Sigmoid colon (tissue), 7 donors: ENCODE results near the gene BCR. TPM values are rescaled to one million over a fixed set of nuclear protein-coding genes. Genes with fewer than 3 reads are reported as not detected.

Source experiments
- DNase-seq: peaks from one replicate; pipeline ENCODE4 v3.0.0-alpha.2; 2019
- H3K27ac ChIP-seq, 4 donors: fragments of 200-600 bp; sonication (generic); one replicate each; pipeline ENCODE4 v1.5.1; 2016 to 2019; ENCODE audit warnings: mild to moderate bottlenecking in 1 of 4
- H3K27me3 ChIP-seq, 3 donors: fragments of 200-600 bp; sonication (generic); one replicate each; pipeline ENCODE4 v1.5.1; 2019; ENCODE audit warnings: mild to moderate bottlenecking in 1 of 3
- H3K36me3 ChIP-seq, 4 donors: fragments of 200-600 bp; sonication (generic); one replicate each; pipeline ENCODE4 v1.5.1; 2016 to 2019
- H3K4me1 ChIP-seq, 4 donors: fragments of 200-600 bp; sonication (generic); one replicate each; pipeline ENCODE4 v1.5.1; 2017 to 2019
- H3K4me3 ChIP-seq, 4 donors: fragments of 200-600 bp; sonication (generic); one replicate each; pipeline ENCODE4 v1.5.1; 2017 to 2019; ENCODE audit warnings: mild to moderate bottlenecking in 2 of 4, moderate library complexity in 1 of 4
- H3K9me3 ChIP-seq, 4 donors: fragments of 200-600 bp in 3 of 4; sonication (generic) in 3 of 4; one replicate each; pipeline versions ENCODE4 v1.5.1 to v1.6.1; 2013 to 2019
- EP300 ChIP-seq, 4 donors: sonication (generic); formaldehyde crosslinking; IDR thresholded peaks; one replicate each; pipeline ENCODE4 v1.6.1; 2017; ENCODE audit warnings: antibody characterized with exemption in 4 of 4
- POLR2A ChIP-seq, 2 donors: fragments of 450-650 bp; IDR thresholded peaks; one replicate each; pipeline ENCODE4 v1.6.1; 2016; ENCODE audit warnings: antibody characterized with exemption in 2 of 2, mild to moderate bottlenecking in 2 of 2, moderate library complexity in 2 of 2
- POLR2AphosphoS5 ChIP-seq, 4 donors: sonication (generic); formaldehyde crosslinking; IDR thresholded peaks; one replicate each; pipeline ENCODE4 v1.6.1; 2017; ENCODE audit warnings: antibody characterized with exemption in 4 of 4
- WGBS, 2 donors: extraction: QIAGEN DNeasy Blood & Tissue Kit; methylation state at CpG; one replicate each; pipeline ENCODE4 v1.1.7; 2013; 5-methylcytosine and 5-hydroxymethylcytosine counted together
- intact Hi-C: fragments of 100-400 bp; cut with DNase I; formaldehyde crosslinking; loops from one replicate; pipeline ENCODE4 v1.15.1; 2023
- polyA plus RNA-seq, 3 donors: library from polyadenylated mRNA; stranded (reverse); fragments of 200-250 nt; gene quantifications; one replicate each; pipeline ENCODE4 v1.2.3, GENCODE V29; 2013
- total RNA-seq, 4 donors: library from RNA; depleted of rRNA; stranded (reverse); fragments of >200 nt; gene quantifications; one replicate each; pipeline ENCODE4 v1.1.0, GENCODE V29; 2016
- TF ChIP-seq, protein P1 (sequence below), 4 experiments: fragments of 450-650 bp in 3 of 4; fragments of 200-600 bp in 1 of 4; IDR thresholded peaks; one replicate each; pipeline ENCODE4 v1.5.1; 2016 to 2019; ENCODE audit warnings: antibody characterized with exemption in 4 of 4, mild to moderate bottlenecking in 3 of 4, moderate library complexity in 2 of 4
- donor health status: healthy with polysubstance abuse.
- donor health status: Bipolar disorder and iron deficiency.
- donor health status: healthy.

The BCR gene
- total and polyA plus RNA-seq, 7 donors: 10.8 to 39.9 (median 17.5) TPM

DNA sequence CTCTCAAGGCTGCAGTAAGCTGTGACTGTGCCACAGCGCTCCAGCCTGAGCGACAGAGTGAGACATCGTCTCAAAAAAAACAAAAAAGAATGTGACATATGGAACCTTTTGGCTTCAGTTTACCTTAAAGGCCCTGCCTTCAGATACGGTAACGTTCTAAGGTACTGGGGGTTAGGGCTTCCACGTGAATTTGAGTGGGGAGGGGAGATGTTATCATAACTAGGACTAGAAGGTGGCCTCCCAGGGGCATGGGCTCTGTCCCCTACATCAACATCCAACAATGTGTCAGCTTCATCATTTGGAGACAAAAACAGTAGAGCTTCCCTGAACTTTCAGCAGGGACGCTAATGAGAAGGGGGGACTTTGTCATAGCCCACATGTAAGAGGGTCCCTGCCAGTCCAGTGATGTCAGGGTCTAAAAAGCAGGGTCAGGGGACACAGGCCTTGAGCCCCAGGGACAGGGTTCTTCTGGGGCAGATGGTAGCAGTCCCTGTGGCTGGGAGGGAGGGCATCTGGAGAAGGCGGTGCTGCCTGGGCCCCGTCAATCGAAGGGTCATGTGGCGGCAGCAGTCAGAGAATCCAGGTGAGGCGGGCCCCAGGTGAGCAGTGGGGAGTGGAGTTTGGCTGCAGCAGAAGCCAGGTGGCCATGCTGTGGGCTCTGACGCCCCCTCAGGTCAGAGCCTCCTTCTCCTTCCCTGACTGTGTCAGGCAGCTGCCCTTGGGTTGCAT lies 79.8 kb downstream of the BCR start:
- intact Hi-C loops: no loop called here
- TF ChIP-seq POLR2AphosphoS5 (IDR thresholded peaks at IDR 0.05) (no peak), POLR2A (IDR thresholded peaks at IDR 0.05) (no peak), EP300 (IDR thresholded peaks at IDR 0.05) (no peak)
- TF ChIP-seq, protein P1, sequence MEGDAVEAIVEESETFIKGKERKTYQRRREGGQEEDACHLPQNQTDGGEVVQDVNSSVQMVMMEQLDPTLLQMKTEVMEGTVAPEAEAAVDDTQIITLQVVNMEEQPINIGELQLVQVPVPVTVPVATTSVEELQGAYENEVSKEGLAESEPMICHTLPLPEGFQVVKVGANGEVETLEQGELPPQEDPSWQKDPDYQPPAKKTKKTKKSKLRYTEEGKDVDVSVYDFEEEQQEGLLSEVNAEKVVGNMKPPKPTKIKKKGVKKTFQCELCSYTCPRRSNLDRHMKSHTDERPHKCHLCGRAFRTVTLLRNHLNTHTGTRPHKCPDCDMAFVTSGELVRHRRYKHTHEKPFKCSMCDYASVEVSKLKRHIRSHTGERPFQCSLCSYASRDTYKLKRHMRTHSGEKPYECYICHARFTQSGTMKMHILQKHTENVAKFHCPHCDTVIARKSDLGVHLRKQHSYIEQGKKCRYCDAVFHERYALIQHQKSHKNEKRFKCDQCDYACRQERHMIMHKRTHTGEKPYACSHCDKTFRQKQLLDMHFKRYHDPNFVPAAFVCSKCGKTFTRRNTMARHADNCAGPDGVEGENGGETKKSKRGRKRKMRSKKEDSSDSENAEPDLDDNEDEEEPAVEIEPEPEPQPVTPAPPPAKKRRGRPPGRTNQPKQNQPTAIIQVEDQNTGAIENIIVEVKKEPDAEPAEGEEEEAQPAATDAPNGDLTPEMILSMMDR (IDR thresholded peaks at IDR 0.05): no peak
- 93 to 94% methylated on average over 13 of the region's 13 CpGs for WGBS, 2 donors
- Histone ChIP-seq H3K27ac (no peak overlapping the region), H3K9me3 (no peaks in the 10 kb centered on the region), H3K4me1 (peaks cover 0 to 26% (median 21%) of the 10 kb centered on the region in 4 donors), H3K27me3 (no peaks in the 10 kb centered on the region), H3K4me3 (no peak overlapping the region), H3K36me3 (peaks cover 12 to 46% (median 22%) of the 10 kb centered on the region in 4 donors)
- DNase-seq: no peak

DNA sequence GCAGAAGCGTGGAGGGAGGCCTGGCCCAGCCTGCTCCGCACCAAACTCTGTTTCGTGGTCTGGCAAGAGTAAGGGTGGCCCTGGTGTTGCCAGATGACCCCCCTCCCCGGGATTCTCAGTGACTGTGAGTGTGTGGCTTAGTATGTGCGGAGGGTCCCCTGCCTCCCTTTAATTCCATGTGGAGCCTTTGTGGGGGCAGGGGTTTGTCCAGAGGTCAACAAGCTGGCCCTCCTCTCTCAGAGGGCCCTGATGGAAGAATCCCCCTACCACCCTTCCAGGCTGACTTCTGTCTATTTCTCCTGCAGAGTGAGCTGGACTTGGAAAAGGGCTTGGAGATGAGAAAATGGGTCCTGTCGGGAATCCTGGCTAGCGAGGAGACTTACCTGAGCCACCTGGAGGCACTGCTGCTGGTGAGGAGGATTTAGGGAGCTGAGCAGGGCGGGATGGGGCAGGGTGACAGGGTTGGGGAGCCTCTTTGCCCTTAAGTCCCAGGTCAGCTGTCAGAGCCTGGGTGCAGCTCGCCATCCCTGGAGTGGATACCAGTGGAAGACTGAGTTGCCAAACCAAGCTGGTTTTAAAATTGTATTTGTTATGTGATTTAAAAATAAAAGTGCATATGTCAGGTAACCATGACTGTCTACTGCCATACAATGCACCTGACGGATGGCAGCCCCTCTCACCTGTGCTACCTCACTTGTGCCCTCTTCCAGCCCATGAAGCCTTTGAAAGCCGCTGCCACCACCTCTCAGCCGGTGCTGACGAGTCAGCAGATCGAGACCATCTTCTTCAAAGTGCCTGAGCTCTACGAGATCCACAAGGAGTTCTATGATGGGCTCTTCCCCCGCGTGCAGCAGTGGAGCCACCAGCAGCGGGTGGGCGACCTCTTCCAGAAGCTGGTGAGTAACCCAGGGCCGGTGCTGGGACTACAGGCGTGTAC lies 80.6 kb downstream of the BCR start:
- Histone ChIP-seq H3K4me1 (peaks cover 0 to 24% (median 19%) of the 10 kb centered on the region in 4 donors), H3K36me3 (peaks cover 12 to 45% (median 22%) of the 10 kb centered on the region in 4 donors), H3K27ac (no peak overlapping the region), H3K4me3 (no peak overlapping the region), H3K27me3 (no peaks in the 10 kb centered on the region), H3K9me3 (no peaks in the 10 kb centered on the region)
- TF ChIP-seq EP300 (IDR thresholded peaks at IDR 0.05): no peak
- TF ChIP-seq, protein P1 (IDR thresholded peaks at IDR 0.05): no peak
- no peak for TF ChIP-seq POLR2A (IDR thresholded peaks at IDR 0.05)
- TF ChIP-seq POLR2AphosphoS5 (IDR thresholded peaks at IDR 0.05): no peak
- intact Hi-C loops: no loop called here
- no peak for DNase-seq
- 95 to 97% methylated on average over 21 of the region's 21 CpGs for WGBS, 2 donors

DNA sequence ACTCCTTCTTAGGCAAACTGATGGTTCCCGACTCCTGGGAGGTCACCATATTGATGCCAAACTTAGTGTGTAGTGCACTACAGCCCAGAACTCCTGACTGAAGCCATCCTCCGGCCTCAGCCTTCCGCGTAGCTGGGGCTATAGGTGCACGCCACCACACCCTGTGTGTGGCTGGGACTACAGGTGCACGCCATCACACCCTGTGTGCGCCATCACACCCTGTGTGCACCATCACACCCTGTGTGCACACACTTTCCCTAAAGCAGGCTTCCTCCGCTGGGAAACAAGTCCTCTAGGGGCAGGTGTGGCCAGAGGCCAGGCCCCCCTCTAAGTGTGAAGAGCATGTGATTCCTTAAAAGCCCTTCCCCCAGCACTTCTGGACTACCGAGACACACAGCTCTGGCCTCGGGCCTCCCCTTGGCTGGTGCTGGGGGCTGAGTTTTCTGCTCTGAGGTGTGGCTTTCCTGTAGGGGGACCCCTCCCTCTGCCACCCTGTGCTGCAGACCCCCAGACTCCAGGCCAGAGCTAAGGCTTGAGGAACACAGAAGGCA lies 81.7 kb downstream of the BCR start:
- no peaks in the 10 kb centered on the region for H3K9me3 ChIP-seq
- H3K27ac ChIP-seq: peak overlapping the region in 1 of 4 donors; percentile 22
- H3K27me3 ChIP-seq: no peaks in the 10 kb centered on the region
- TF ChIP-seq POLR2A (IDR thresholded peaks at IDR 0.05) (no peak), EP300 (IDR thresholded peaks at IDR 0.05) (no peak), POLR2AphosphoS5 (IDR thresholded peaks at IDR 0.05) (no peak)
- TF ChIP-seq, protein P1 (IDR thresholded peaks at IDR 0.05): no peak
- H3K36me3 ChIP-seq: peaks cover 12 to 45% (median 22%) of the 10 kb centered on the region in 4 donors
- intact Hi-C loops: no loop called here
- H3K4me1 ChIP-seq: peaks cover 0 to 13% (median 11%) of the 10 kb centered on the region in 4 donors
- H3K4me3 ChIP-seq: no peak overlapping the region
- 86 to 91% methylated on average over 10 of the region's 10 CpGs for WGBS, 2 donors
- no peak for DNase-seq

DNA sequence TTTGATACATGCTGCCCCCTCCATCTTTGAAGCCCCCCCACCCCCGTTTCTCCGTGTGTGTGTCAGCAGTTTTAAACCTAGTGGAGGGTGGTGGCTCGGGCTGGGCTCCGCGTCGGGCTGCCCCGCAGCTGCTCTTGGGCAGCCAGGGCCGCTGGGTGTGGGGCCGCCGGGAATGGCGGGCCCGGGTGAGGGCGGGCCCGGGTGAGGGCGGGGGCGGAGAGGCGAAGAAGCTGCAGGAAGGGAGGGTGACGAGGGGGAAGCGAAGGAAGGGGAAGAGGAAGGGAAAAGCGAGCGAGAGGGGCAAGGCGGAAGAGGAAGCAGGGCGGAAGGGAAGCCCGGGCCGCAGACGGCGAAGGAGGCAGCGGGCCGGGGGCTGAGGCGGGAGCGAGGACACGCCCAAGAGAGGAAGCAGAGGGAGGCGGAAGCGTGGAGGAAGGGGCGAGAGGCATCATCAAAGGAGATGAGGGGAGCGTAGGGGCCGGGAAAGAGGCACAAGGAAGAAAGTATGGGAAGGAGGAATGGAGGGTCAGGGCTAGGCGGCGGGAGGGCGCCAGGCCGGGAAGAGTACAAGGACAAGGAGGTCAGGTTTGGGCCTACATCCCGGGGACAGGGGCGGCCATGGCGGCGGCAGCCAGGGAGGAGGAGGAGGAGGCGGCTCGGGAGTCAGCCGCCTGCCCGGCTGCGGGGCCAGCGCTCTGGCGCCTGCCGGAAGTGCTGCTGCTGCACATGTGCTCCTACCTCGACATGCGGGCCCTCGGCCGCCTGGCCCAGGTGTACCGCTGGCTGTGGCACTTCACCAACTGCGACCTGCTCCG lies 82.4 kb downstream of the BCR start:
- Histone ChIP-seq H3K4me1 (peaks cover 0 to 6% (median 4%) of the 10 kb centered on the region in 4 donors), H3K27me3 (no peaks in the 10 kb centered on the region), H3K9me3 (no peaks in the 10 kb centered on the region), H3K27ac (peak overlapping the region in 1 of 4 donors; percentile 22), H3K4me3 (no peak overlapping the region), H3K36me3 (peaks cover 12 to 46% (median 22%) of the 10 kb centered on the region in 4 donors)
- intact Hi-C loops: no loop called here
- TF ChIP-seq, protein P1 (IDR thresholded peaks at IDR 0.05): no peak
- TF ChIP-seq POLR2A (IDR thresholded peaks at IDR 0.05) (no peak), EP300 (IDR thresholded peaks at IDR 0.05) (no peak)
- no peak for DNase-seq
- 83 to 91% methylated on average over 60 of the region's 60 CpGs for WGBS, 2 donors
